HL-60 (cell line): ENCODE data around the gene CNN3.

Experiments used
- DNase-seq, 2 experiments: peaks; one replicate each; pipeline ENCODE4 v3.0.0-alpha.2; 2010 to 2020; ENCODE audit warnings: low read depth in 1 of 2, low spot score in 1 of 2
- H3K27ac ChIP-seq: fragments of 250-450 bp; sonication (Bioruptor Pico); replicated peaks from 2 replicates; pipeline ENCODE4 v1.5.1; 2020; ENCODE audit warnings: mild to moderate bottlenecking, moderate library complexity
- H3K27me3 ChIP-seq: fragments of 250-450 bp; sonication (Bioruptor Pico); 2 replicates; pipeline ENCODE4 v1.5.1; 2021; ENCODE audit warnings: mild to moderate bottlenecking, moderate library complexity; ENCODE audit not compliant: insufficient read depth, poor library complexity, severe bottlenecking
- H3K4me3 ChIP-seq: replicated peaks from 2 replicates; pipeline ENCODE4 v1.5.1; 2011; ENCODE audit warnings: mild to moderate bottlenecking, control low read depth, low read length; ENCODE audit not compliant: insufficient read depth
- CTCF ChIP-seq: IDR thresholded peaks from one replicate; pipeline ENCODE4 v1.5.1; 2011; ENCODE audit warnings: low read length, control low read depth, inconsistent platforms; ENCODE audit not compliant: insufficient read depth
- GABPA ChIP-seq: IDR thresholded peaks from 2 replicates; pipeline ENCODE4 v1.6.1; 2012; ENCODE audit warnings: low read depth
- POLR2AphosphoS5 ChIP-seq: IDR thresholded peaks from 2 replicates; pipeline ENCODE4 v1.6.1; 2012; ENCODE audit warnings: low read depth
- SPI1 ChIP-seq: IDR thresholded peaks from 2 replicates; pipeline ENCODE4 v1.6.1; 2012; ENCODE audit warnings: low read depth, mild to moderate bottlenecking, borderline replicate concordance
- TF ChIP-seq, protein P1 (sequence below): IDR thresholded peaks from 2 replicates; pipeline ENCODE4 v1.6.1; 2012; ENCODE audit warnings: low read depth; ENCODE audit not compliant: insufficient replicate concordance

CNN3 gene

DNA sequence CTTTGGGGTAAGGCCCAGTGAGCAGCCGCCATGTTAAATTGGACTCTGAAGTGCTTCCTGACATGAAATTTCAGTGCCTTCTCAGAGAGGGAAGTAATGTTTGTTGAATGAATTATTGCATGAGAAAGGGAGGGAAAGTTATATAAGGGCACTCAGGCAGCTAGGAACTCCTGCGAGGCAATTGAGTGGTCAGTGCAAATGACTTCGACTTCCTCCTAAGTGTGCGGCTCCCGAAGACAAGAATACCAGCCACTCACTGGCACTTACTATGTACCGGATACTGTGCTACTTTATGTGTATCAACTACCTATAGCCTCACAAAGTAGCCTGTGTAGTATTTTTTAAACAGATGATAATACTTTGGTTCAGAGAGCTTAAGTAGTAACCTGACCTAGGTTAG is 52.5 kb downstream of the CNN3 start:
- DNase-seq: no peak
- H3K27me3 ChIP-seq: peaks cover 3% of the 10 kb centered on the region
- no peak overlapping the region for H3K4me3 ChIP-seq
- no peak overlapping the region for H3K27ac ChIP-seq
- TF ChIP-seq GABPA: no peak
- TF ChIP-seq POLR2AphosphoS5: no peak
- TF ChIP-seq, protein P1, sequence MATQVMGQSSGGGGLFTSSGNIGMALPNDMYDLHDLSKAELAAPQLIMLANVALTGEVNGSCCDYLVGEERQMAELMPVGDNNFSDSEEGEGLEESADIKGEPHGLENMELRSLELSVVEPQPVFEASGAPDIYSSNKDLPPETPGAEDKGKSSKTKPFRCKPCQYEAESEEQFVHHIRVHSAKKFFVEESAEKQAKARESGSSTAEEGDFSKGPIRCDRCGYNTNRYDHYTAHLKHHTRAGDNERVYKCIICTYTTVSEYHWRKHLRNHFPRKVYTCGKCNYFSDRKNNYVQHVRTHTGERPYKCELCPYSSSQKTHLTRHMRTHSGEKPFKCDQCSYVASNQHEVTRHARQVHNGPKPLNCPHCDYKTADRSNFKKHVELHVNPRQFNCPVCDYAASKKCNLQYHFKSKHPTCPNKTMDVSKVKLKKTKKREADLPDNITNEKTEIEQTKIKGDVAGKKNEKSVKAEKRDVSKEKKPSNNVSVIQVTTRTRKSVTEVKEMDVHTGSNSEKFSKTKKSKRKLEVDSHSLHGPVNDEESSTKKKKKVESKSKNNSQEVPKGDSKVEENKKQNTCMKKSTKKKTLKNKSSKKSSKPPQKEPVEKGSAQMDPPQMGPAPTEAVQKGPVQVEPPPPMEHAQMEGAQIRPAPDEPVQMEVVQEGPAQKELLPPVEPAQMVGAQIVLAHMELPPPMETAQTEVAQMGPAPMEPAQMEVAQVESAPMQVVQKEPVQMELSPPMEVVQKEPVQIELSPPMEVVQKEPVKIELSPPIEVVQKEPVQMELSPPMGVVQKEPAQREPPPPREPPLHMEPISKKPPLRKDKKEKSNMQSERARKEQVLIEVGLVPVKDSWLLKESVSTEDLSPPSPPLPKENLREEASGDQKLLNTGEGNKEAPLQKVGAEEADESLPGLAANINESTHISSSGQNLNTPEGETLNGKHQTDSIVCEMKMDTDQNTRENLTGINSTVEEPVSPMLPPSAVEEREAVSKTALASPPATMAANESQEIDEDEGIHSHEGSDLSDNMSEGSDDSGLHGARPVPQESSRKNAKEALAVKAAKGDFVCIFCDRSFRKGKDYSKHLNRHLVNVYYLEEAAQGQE: no peak
- TF ChIP-seq SPI1: no peak
- TF ChIP-seq CTCF: no peak

GRCh38 chr1:94873520-94874351 is 53.2 kb downstream of the CNN3 start:
- TF ChIP-seq, protein P1: no peak
- no peak for TF ChIP-seq GABPA
- no peak for TF ChIP-seq POLR2AphosphoS5
- no peak for TF ChIP-seq SPI1
- no peak for TF ChIP-seq CTCF
- no peak overlapping the region for H3K27ac ChIP-seq
- no peak for DNase-seq
- no peak overlapping the region for H3K4me3 ChIP-seq
- peaks cover 3% of the 10 kb centered on the region for H3K27me3 ChIP-seq

DNA sequence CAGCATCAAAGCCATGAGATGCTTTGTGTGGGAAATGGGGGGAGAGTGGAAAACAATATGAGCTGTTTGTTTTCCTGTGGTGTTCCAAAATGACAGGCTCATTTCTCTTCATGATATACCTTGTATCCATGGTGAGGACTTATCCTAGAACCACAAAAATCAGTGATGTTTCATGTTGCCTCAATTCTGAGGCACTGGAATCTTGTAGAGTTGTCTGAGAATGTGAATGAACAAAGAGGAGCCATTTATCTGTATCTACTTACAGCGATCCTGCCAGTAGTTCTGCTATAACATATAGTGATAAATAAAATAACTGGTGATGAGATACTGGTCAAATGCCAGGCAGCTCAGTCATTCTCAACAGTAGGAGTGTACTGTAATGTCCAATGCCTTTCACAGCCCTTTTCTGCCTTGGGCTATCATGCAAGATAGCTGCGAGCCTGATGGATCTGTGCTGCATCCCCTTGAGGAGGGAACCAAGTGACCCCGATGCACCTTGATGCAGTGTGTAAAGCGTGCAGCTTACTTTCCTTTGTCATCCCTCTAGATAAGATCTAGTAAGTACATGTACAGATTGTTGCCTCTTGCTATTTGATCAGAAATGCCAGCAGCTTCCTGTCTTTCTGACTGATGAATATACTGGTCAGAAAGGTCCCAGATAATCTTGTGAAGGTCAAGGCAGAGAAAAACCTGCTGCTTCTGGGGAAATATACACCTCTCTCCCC is 54.0 kb downstream of the CNN3 start:
- TF ChIP-seq POLR2AphosphoS5: no peak
- TF ChIP-seq, protein P1: no peak
- no peak for TF ChIP-seq GABPA
- TF ChIP-seq SPI1: no peak
- no peak for TF ChIP-seq CTCF
- H3K27me3 ChIP-seq: peaks cover 3% of the 10 kb centered on the region
- no peak overlapping the region for H3K27ac ChIP-seq
- no peak overlapping the region for H3K4me3 ChIP-seq
- no peak for DNase-seq
